Activated CD4-positive, alpha-beta T cell treated with anti-CD3 and anti-CD28 coated beads, Interleukin-2, amount 50 U/mL, for 24 hours (primary cell): ENCODE results near the gene IGFBP5.

Experiments
- DNase-seq, 2 donors: peaks; one replicate each; pipeline ENCODE4 v3.0.0-alpha.2; 2020; ENCODE audit warnings: low read depth in 1 of 2, low spot score in 1 of 2

IGFBP5 gene

DNA sequence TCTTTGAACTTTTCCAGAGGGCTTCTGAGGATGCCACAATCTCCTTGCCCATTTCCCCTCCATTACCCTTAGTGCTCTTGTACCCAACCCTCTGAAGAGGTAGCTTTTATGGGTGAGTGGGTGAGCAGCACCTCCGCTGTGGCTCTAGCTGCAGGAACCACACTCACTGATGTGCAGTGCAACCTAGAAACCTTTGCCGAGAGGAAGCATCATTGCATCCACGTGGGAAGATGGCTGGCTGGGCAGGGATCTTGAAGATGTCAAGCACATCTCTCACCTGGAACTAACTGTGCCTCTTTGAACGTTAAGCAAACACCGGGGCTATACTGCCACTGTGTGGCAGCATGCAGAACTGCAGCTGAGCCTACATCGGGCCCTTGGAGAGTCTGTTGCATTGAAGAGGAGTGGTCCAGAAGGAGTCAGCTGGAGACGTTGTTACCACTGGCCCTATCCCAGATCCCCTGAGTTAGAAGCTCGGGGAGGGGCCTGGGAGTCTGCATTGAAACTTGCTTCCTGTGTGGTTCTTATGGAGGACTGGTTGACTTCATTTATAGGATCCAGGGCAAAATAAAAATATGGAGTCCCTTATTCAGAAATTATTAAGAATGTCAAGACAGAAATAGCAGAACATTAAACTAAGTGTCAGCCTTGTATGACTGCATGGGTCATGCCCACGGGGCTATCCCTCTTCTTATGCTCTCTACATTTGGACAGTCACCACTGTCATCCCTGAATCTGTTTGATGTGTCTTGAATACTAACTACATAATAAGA lies 28.7 kb downstream of the IGFBP5 start:
- DNase-seq: peak; percentile 53 to 61

DNA sequence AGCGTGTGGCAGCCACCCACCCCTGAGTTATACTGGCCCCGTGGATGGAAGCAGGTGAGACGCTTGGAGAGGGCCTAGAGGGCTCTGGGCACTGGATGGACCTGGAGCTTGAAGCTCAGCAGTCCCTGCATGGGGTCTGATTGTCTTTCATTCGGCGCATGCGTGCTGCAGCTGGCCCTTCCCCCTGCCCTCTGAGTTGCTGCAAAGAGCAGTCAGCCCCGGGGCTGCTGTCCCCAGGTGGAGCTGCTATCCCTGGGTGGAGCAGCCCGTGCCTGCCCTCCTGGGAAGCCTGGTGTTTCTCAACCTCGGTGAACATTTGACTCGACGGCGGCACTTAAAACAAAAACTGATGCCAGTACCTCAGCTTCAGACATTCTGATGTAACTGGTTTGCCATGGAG lies 29.6 kb downstream of the IGFBP5 start:
- no peak for DNase-seq

DNA sequence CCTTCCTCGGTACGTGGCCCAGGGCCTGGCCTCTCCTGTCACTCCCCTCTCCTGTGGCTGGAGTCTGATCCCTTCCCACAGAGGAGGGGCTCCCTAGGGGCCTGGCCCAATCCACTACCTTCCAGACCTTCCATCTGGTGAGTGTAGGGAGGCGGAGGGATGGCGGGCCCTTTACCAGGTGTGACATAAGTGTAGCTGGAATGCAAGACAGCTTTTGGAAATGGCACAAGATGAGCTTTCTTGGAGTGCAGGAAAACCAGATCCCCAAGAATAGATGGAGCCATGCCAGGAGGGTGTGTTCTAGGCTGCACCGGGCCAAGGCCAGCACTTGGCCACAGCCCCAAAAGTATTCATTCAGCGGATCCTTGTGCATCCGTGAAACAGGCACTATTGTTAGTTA lies 30.1 kb downstream of the IGFBP5 start:
- no peak for DNase-seq

DNA sequence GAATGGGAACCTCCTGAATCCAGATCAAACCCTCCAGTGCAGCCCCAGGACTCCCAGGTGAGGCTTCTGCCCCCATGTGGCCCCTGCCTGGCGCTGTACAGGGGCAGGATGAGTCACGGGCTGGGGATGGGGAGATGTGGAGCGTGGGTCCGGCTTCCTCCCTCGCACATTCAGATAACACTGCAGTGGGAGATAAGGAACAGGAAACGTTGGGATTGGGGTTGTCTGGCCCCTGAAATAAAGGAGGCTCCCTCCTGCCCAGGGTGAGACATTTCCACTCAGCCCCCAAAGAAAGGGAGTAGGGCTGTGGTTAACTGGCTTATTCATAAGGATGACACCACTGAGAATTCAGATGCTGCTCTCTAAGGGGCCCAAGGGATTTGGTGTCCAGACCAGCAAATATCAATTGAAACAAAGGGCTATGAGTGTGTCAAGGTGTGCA lies 30.7 kb downstream of the IGFBP5 start:
- no peak for DNase-seq

DNA sequence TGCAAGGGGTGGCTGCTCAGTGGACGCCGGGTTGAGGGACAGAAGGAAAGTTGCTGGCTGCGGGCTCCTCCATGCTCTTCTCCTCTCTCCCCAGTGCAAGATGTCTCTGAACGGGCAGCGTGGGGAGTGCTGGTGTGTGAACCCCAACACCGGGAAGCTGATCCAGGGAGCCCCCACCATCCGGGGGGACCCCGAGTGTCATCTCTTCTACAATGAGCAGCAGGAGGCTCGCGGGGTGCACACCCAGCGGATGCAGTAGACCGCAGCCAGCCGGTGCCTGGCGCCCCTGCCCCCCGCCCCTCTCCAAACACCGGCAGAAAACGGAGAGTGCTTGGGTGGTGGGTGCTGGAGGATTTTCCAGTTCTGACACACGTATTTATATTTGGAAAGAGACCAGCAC lies 31.5 kb downstream of the IGFBP5 start:
- DNase-seq: no peak

DNA sequence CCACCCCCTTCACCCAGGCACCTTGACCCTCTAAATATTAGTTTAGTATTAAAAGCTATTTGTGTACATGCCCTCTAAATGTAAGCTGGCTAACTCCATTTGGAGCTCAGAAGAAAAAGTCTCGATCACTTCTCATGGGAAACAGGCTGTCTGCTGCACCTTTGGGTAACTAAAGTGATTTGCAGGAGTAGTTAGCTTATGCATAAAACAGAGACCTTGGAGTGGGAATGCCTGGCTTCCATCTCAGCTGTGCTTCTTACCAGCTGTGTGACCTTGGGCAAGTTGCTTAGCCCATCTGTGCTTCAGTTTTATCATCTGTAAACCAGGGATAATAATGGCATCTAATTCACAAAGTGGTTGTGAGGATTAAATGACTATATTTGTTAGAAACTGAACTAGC lies 32.2 kb downstream of the IGFBP5 start:
- no peak for DNase-seq

DNA sequence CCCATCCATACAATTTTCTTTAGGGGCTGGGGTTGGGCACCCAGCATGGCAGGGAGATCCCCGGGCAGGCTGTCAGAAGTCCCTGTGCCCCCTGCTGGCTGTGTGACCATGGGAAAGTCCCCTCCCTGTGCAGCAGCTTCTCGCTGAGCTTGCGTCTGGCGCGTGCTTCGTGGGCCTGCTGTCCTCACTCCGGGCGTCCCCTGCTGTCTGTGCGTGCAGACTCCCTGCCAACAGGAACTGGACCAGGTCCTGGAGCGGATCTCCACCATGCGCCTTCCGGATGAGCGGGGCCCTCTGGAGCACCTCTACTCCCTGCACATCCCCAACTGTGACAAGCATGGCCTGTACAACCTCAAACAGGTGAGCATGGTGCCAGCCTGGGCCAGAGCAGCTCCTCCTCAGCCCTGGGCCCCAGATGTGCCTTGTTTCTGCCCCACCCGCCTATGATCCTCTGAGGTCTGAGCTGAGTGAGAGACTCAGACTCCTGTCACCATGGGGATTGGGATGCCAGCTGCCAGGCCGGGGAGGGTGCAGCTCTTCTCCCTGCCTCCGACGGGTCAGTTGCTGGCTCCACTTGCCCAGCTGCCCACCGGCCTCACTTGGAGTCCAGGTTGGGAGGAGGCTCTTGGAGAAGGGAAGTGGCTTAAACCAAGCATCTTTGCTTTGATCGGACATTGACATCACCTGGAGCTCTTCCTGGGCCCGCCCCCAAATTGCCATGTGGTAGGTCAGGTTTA lies 33.5 kb downstream of the IGFBP5 start:
- no peak for DNase-seq

DNA sequence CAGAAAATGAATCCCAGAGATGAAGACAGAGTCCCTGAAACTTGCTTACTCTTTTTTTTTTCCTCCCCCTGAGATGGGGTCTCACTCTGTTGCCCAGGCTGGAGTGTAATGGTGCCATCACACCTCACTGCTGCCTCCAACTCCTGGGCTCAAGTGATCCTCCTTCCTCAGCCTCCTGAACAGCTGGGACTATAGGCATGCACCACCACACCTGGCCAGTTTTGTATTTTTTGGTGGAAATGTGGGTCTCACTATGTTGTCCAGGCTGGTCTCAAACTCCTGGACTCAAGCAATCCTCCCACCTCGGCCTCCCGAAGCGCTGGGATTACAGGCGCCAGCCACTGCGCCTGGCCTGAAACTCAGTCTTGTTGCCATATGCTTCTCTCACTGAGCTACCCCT lies 34.3 kb downstream of the IGFBP5 start:
- no peak for DNase-seq

DNA sequence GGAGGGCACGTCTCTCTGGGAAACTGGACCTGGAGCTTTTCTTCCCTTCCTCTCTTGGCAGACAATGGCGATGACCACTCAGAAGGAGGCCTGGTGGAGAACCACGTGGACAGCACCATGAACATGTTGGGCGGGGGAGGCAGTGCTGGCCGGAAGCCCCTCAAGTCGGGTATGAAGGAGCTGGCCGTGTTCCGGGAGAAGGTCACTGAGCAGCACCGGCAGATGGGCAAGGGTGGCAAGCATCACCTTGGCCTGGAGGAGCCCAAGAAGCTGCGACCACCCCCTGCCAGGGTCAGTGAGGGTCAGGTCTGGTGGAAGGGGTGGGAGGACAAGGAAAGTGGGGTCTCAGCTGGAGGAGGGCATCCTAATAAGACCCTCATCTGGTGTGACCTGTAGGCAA lies 34.9 kb downstream of the IGFBP5 start:
- no peak for DNase-seq

DNA sequence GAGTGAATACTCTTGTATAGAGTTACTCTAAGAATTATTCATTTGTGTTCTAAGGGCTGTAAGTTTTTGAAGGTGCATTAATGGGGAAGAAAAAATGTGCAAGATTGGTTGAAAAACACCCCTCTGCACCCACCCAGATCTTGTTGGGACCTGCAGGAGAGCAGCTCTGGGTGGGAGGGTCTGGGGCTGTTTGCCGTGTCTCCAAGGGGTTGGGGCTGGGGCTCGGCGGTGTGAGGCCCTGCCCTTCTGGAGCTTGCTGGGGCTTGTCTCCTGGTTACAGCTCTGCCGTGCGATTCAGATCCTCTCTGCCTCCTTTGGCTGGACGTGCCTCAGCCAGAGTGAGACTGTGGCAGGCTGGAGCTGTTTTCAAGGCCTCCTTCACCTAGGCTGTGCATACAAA lies 36.1 kb downstream of the IGFBP5 start:
- DNase-seq: no peak

DNA sequence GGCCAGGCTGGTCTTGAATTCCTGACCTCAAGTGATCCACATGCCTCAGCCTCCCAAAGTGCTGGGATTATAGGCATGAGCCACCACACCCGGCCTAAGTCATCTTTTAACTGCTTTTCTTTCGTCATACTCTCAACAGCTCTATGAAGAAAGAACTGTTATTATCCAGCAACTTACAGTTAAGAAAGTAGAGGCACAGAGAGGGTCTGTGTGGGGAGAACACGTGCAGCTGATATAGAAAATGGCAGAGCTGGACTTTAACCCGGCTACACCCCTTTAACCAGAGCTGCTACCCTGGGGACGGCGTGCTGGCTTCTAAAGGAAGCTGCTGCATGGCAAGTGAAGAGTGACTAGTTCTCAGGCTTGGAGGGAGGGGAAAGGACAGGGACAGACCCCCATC lies 36.6 kb downstream of the IGFBP5 start:
- DNase-seq: no peak

DNA sequence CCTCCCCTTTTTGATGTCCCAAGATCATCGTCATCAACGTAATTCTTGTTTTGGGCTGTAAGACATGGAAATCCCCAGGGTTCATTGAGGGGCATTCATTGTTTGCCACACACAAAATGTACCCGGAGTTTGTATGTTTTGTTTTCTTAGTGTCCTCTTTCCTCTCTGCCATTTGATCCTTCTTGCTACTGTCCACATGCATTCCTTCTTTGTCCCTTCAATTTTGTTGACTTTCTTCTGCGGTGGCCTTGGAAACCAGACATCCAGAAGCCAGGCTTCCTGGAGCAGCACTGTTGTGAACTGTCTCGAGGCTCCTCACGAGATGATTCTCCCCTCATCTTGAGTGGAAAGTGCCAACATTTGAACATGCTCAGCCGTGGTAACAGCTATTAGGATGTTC lies 37.4 kb downstream of the IGFBP5 start:
- no peak for DNase-seq

DNA sequence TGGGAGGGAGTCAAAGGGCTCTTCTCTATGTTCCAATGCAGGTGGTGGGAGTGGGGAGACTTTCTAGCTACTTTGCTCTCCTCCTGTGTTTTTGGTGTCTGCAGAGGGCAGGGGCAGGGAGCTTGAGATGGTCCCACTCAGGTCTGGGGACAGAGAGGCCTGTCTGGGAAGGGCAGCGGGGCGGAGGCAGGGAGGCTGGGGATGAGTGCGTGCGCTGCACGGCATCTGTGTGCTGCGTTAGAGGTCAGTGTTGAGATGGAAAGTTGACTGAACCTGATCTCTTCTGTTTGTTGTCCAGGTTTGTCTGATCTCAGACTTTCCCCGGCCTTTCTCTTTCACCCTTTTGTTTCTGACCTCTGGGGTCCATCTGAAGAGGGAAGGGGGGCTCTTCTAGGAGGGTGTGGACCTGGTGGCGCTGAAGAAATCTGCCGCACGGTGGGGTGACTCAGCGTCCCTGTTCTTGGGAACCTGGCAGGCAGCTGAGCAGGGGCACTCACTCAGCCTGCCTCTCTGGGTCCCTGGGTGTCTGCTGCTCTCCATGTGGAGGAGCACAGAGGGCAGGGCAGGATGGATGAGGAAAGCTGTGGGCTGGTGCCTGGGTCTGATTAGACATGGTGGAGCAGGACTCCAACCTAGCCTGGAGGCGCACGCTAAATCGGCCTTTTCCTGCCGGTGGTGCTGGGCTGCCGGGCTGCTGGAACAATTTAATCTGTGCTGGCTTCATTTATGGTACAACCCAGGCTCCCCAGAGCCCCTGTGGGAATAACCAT lies 38.1 kb downstream of the IGFBP5 start:
- DNase-seq: no peak

DNA sequence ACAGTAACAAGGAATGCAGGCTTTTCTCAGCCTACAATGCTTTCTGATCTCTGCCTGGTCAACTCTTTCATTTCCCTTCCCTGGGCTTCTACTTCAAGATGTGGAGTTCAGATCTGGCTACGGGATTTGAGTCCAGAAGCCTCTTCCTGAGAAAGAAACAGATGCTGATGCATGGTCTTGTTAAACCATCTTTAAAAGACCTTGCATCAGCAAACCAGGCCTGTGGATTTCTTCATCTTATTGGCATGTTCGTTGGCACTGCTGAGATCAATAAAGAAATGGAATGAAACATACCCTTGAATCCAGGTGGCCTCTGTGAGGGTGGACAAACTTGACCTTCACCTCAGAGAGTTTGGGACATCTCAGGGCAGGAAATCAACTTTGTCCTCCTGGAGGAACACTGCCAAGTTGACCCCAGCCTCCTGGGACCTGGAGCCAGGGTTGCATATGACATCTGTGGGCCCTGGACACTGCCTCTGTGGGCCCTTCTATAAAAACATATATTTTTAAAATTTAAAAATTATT lies 40.8 kb downstream of the IGFBP5 start:
- DNase-seq: no peak

DNA sequence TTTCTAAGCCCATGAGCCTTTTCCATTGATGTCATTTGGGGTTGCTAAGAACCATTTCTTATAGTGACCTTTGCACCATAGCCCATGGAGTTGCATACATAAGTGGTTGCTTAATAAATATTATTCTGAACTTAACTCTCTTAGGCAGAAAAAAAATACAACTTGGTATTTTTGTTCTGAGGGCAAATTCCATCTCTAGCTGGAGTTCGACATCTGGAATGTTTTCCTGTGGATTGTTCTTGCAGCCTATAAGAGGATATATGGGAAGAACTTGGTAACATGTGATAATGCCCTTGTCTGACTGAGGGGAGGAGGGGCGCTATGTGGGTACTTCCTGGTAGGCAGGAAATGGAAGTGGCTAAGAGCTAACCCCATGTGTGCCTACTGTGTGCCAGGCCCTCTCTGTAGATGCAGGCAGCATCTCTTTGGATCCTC lies 41.4 kb downstream of the IGFBP5 start:
- no peak for DNase-seq

DNA sequence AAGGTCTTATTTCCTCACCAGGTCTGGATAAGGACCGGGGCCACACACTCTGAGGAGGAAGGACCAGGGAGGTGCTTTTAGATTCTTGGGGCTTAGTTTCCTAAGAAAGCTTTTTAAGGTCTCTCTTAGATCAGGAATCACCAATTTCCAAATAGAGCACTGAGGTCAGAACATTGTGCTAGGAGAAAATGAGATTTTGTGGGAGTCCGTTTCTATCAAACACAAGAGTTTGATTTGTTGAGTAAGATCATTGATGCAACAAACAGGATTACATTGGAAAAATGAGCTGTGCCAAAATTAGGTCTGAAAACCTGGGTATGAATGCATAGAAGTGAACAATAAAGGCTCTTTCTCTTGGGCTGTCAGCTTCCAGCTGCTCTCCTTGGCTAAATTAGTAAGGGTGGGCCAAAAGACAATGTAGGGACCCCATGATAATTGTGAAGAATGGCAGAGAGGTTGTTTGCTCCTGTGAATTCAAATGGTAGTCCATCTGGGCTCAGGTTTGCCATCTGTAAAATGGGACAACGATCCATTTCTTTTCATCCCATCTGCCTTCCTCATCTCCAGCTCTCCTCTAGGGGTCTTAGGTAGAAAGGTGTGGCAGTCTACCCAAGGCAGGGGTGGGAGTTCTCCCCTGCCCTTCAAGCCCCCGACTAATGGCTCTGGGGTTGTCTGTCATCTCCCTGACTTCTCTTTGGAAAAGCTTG lies 42.1 kb downstream of the IGFBP5 start:
- no peak for DNase-seq

DNA sequence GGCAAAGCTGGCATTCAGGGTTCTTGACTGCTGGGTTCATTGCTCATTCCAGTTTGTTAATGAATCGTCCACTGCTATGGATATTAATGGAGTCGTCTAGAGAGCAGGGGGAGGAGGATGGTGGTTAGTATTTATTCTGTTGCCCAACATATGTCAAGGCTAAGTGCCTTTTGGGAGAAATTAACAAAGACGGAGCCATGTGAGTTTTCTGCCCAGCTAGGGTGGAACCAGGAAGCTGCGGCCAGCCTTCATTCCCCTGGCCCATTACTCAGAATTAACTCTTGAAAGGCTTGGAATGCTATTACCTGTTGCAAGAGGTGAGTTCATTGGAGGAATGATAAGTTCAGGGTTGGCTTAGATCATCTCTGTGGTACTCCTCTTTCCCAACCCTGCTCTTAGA lies 42.8 kb downstream of the IGFBP5 start:
- DNase-seq: no peak

DNA sequence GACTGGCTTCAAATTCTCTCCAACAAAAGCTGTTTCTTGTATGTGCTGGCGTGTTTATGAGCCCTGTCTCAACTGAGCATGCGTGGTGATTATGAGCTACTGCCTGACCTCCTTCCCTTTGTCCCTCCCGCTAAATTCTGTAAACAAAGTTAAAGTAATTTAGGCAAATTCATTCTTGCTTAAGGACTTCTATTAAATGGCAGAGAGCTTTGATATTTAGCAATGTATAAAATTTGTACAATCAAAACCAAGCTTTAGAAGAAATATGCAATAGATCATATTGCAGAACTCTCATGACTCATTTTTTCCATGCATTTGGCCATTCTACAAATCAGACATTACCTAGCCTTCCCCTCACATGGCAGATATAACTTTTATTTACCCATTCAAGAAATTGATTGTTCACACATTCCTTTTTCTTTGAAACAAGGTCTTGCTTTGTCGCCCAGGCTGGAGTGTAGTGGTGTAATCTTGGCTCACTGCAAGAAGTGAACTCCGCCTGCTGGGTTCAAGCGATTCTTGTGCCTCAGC lies 43.9 kb downstream of the IGFBP5 start:
- DNase-seq: no peak

DNA sequence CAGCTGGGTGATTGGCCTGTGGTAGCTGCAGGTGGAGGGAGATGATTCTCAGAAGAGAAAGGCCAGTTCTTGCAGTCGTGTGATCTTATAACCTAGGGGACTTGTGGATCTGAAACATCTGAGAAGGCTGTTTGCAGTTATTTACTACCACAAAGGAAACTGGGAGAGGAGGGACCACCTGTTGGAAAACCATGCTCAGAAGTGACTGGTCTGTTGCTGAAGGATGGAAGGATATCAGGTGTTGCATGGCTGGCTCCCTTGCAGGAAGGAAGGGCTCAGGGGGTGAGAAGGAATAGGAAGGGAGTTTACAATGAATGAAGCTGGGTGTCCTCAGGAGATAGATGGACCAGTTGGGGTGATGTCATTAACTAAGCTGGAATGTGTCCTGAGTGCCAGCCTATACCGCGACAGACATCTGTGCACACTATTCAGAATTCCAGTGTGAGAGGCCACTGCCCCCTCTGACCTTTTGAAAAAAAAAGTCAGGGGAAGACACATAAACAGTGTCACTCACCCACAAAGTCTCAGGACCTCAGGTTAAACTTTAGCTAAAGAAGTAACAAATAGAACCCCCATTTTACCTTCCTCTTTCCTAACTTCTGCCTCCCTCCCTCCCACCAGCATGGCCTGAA lies 44.6 kb downstream of the IGFBP5 start:
- DNase-seq: no peak

DNA sequence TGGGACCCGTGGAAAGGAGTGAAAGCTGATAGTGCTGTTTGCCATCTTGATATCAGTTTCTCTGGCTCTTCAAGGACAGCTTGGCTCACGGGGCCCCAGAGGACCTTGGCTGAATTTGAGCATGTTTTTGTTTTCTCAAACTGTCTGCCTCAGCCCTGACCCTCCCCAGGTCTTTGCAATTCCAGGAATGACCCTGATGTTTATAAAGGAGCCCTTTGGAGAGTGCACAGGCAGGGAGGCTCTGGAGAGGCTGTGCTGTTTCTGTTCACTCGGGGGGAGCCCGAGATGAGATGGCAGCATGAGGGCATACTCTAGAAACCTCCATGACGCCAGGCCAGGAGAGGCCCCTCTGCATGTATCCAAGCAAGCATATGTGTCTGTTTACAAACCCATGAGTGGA lies 45.8 kb downstream of the IGFBP5 start:
- no peak for DNase-seq
